ENCODE measurements around the gene CREM. TPM values are rescaled to one million over a fixed set of nuclear protein-coding genes. Genes with fewer than 3 reads are reported as not detected.

The CREM gene
- total RNA-seq, 2 experiments from 2014 or later = 65.7 to 67.0 TPM

DNA sequence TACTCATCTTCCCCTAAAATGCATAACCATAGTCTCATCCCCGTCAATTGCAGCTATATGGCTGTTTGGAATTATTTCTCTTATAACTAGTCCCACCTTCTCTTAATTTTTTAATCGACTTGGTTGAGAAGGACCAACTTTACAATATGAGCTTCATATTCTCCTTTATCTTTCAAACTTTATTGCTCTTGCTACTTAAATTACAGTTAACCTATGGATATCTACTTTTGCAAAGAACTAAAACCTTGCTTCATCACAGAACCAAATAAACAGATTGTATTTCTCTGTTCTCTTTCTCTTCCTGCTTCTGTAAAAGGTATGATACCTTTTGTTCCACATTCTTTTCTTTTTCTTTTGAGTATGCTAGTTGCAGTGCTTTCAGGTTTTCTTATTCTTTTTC, 6.1 kb downstream of the CREM start:
- H3K27ac ChIP-seq (ENCODE audit: low read depth in 1 of 2, low read length in 2 of 2) = peak overlapping the region; percentile 19 to 48
- no peaks in the 10 kb centered on the region for H3K9me3 ChIP-seq (ENCODE audit: control insufficient read depth in 1 of 2, insufficient read depth in 1 of 2, low read length in 2 of 2)
- no peaks in the 10 kb centered on the region for H3K9me3 Mint-ChIP-seq
- H3K27me3 Mint-ChIP-seq = no peaks in the 10 kb centered on the region
- H3K36me3 Mint-ChIP-seq (ENCODE audit: low read depth) = peaks cover 6% of the 10 kb centered on the region
- H3K36me3 ChIP-seq (ENCODE audit: insufficient read depth, low read length) = no peaks in the 10 kb centered on the region
- CTCF ChIA-PET = interaction anchor here (1.1 kb wide), 1 partner anchor 62 kb away, joined by 3 read pairs; no protein-coding TSS in a partner anchor
- no peak overlapping the region for H3K4me3 ChIP-seq (ENCODE audit: low read length)
- DNase-seq (no peak), ATAC-seq (ENCODE audit: poor library complexity) (no peak)
- peaks cover 35% of the 10 kb centered on the region for H3K4me1 ChIP-seq (ENCODE audit: insufficient read depth, low read length)
- peak overlapping the region; percentile 93 for H3K27ac Mint-ChIP-seq
- TF ChIP-seq, protein P1, sequence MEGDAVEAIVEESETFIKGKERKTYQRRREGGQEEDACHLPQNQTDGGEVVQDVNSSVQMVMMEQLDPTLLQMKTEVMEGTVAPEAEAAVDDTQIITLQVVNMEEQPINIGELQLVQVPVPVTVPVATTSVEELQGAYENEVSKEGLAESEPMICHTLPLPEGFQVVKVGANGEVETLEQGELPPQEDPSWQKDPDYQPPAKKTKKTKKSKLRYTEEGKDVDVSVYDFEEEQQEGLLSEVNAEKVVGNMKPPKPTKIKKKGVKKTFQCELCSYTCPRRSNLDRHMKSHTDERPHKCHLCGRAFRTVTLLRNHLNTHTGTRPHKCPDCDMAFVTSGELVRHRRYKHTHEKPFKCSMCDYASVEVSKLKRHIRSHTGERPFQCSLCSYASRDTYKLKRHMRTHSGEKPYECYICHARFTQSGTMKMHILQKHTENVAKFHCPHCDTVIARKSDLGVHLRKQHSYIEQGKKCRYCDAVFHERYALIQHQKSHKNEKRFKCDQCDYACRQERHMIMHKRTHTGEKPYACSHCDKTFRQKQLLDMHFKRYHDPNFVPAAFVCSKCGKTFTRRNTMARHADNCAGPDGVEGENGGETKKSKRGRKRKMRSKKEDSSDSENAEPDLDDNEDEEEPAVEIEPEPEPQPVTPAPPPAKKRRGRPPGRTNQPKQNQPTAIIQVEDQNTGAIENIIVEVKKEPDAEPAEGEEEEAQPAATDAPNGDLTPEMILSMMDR (IDR thresholded peaks at IDR 0.05) = no peak
- peaks cover 71% of the 10 kb centered on the region for H3K4me1 Mint-ChIP-seq (ENCODE audit: low read depth)
- peak overlapping the region; percentile 68 for H3K4me3 Mint-ChIP-seq
- no peaks in the 10 kb centered on the region for H3K27me3 ChIP-seq (ENCODE audit: control insufficient read depth in 1 of 2, insufficient read depth in 2 of 2, low read length in 2 of 2)
- intact Hi-C loops (cut with DNase I, micrococcal nuclease) = no loop called here
- POLR2A ChIA-PET = interaction anchor here (2.2 kb wide), 1 partner anchor 63 kb away, joined by 17 read pairs; no protein-coding TSS in a partner anchor

GRCh38 chr10:35133586-35133985, 6.9 kb downstream of the CREM start:
- Mint-ChIP-seq H3K27me3 (no peaks in the 10 kb centered on the region), H3K9me3 (no peaks in the 10 kb centered on the region), H3K27ac (peak overlapping the region; percentile 44), H3K4me1 (ENCODE audit: low read depth) (peaks cover 64% of the 10 kb centered on the region), H3K36me3 (ENCODE audit: low read depth) (no peaks in the 10 kb centered on the region), H3K4me3 (no peak overlapping the region)
- ATAC-seq (ENCODE audit: poor library complexity) (no peak), DNase-seq (no peak)
- no peaks in the 10 kb centered on the region for H3K36me3 ChIP-seq (ENCODE audit: insufficient read depth, low read length)
- H3K4me3 ChIP-seq (ENCODE audit: low read length) = no peak overlapping the region
- H3K9me3 ChIP-seq (ENCODE audit: control insufficient read depth in 1 of 2, insufficient read depth in 1 of 2, low read length in 2 of 2) = no peaks in the 10 kb centered on the region
- intact Hi-C loops (cut with DNase I, micrococcal nuclease) = no loop called here
- peaks cover 27% of the 10 kb centered on the region for H3K4me1 ChIP-seq (ENCODE audit: insufficient read depth, low read length)
- no peaks in the 10 kb centered on the region for H3K27me3 ChIP-seq (ENCODE audit: control insufficient read depth in 1 of 2, insufficient read depth in 2 of 2, low read length in 2 of 2)
- CTCF ChIA-PET = interaction anchor here (3.0 kb wide), 1 partner anchor 62 kb away, joined by 10 read pairs; no protein-coding TSS in a partner anchor
- no peak overlapping the region for H3K27ac ChIP-seq (ENCODE audit: low read depth in 1 of 2, low read length in 2 of 2)
- POLR2A ChIA-PET = interaction anchor here (2.2 kb wide), 1 partner anchor 62 kb away, joined by 17 read pairs; no protein-coding TSS in a partner anchor
- TF ChIP-seq, protein P1 (IDR thresholded peaks at IDR 0.05) = no peak

DNA sequence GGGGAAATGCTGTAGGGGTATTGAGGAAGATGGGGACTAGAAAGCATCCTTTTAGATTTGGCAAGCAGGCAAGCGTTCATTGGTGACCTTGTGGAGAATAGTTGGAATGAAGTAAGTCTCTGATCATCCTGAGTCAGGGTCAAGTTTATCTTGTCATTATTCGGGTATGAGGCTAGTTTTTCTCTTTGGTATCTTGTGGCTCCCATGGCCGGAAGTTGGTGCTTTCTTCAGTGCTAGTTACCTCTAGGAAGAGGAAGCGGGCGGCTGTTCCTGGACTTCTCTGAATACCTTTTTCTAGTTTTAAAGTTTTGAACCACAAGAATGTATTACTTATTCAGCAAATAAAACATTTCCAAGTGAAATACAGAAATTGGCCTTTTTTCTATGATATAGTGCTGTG, 9.2 kb downstream of the CREM start:
- TF ChIP-seq, protein P1 (IDR thresholded peaks at IDR 0.05) = no peak
- peak in 4 of 14 experiments; percentile 39 to 71 (median 59) for DNase-seq
- Histone ChIP-seq H3K36me3 (ENCODE audit: insufficient read depth, low read length) (no peaks in the 10 kb centered on the region), H3K9me3 (ENCODE audit: control insufficient read depth in 1 of 2, insufficient read depth in 1 of 2, low read length in 2 of 2) (no peaks in the 10 kb centered on the region), H3K4me3 (ENCODE audit: low read length) (peak overlapping the region; percentile 2), H3K27me3 (ENCODE audit: control insufficient read depth in 1 of 2, insufficient read depth in 2 of 2, low read length in 2 of 2) (no peaks in the 10 kb centered on the region), H3K4me1 (ENCODE audit: insufficient read depth, low read length) (peaks cover 23% of the 10 kb centered on the region), H3K27ac (ENCODE audit: low read depth in 1 of 2, low read length in 2 of 2) (peak overlapping the region in 1 of 2 donors; percentile 64)
- intact Hi-C loops (cut with DNase I, micrococcal nuclease) = no loop called here
- no peaks in the 10 kb centered on the region for H3K36me3 Mint-ChIP-seq (ENCODE audit: low read depth)
- ChIA-PET POLR2A (no interaction called here), CTCF (interaction anchor here (1.1 to 3.0 kb wide), 4 partner anchors 9 to 72 kb away, joined by 3 to 10 read pairs (median 5); partner anchors contain the start of gene CREM)
- H3K4me3 Mint-ChIP-seq = peak overlapping the region; percentile 48
- ATAC-seq (ENCODE audit: poor library complexity) = no peak
- H3K27ac Mint-ChIP-seq = peak overlapping the region; percentile 64
- H3K27me3 Mint-ChIP-seq = no peaks in the 10 kb centered on the region
- peaks cover 44% of the 10 kb centered on the region for H3K4me1 Mint-ChIP-seq (ENCODE audit: low read depth)
- no peaks in the 10 kb centered on the region for H3K9me3 Mint-ChIP-seq
